ENCODE data around the gene POLR1E. TPM values are rescaled to one million over a fixed set of nuclear protein-coding genes. Genes with fewer than 3 reads are reported as not detected.

Gene POLR1E
- total and polyA plus RNA-seq, 12 donors: 5.0 to 28.8 (median 17.5) TPM

DNA sequence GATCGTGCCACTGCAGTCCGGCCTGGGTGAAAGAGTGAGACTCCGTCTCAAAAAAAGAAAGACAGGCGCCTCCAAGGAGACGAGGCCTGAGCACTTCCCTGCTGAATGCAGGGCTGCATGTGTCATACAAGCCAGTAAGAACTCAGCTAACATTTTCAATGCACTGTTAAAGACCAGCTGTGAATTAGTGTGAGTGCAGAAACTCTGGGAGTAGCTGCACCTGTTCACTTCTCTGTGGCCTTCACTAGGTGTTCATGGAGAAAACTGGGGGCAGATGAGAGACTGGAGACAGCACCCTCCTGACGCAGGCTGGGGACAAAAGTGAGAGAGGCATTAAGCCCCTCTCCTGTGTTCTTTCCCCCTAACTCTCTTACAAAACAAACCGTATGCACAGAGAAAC is 48.7 kb downstream of the POLR1E start:
- Histone ChIP-seq H3K4me3 (no peak overlapping the region), H3K27me3 (no peaks in the 10 kb centered on the region), H3K36me3 (peaks cover 0 to 83% (median 17%) of the 10 kb centered on the region in 9 donors), H3K4me1 (no peaks in the 10 kb centered on the region), H3K27ac (no peak overlapping the region), H3K9me3 (no peaks in the 10 kb centered on the region)
- 88 to 90% methylated on average over 7 of the region's 7 CpGs for WGBS, 2 donors
- no peak for TF ChIP-seq CTCF (IDR thresholded peaks at IDR 0.05)
- ATAC-seq (no peak), DNase-seq (no peak)
- intact Hi-C loops (cut with DNase I): no loop called here

DNA sequence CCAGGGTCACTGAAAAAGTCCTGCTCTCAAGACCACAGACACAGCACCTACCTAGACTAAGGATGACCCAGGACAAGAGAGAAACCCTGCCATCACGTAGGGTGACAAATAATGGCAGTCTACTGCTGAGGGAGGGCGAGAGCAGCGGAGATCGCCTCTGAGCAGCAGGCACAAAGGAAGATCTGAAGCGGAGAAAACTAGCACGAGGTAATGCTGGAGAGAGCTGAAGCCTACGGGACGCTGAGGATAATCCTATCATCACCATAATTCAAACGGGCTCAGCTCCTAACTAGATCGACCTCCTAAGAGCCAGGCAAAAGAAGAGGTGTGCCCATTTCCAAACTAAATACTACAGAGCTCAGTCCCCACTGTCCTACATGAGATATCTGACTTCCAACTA is 49.2 kb downstream of the POLR1E start:
- Histone ChIP-seq H3K4me1 (no peaks in the 10 kb centered on the region), H3K27ac (no peak overlapping the region), H3K36me3 (peaks cover 0 to 83% (median 17%) of the 10 kb centered on the region in 9 donors), H3K9me3 (no peaks in the 10 kb centered on the region), H3K27me3 (no peaks in the 10 kb centered on the region), H3K4me3 (no peak overlapping the region)
- ATAC-seq (no peak), DNase-seq (no peak)
- intact Hi-C loops (cut with DNase I): no loop called here
- TF ChIP-seq CTCF (IDR thresholded peaks at IDR 0.05): no peak
- 76 to 77% methylated on average over 10 of the region's 10 CpGs for WGBS, 2 donors

GRCh38 chr9:37538099-37538498 is 52.4 kb downstream of the POLR1E start:
- TF ChIP-seq CTCF (IDR thresholded peaks at IDR 0.05): no peak
- H3K4me1 ChIP-seq: peaks cover 0 to 11% (median 0%) of the 10 kb centered on the region in 9 donors
- no peak overlapping the region for H3K4me3 ChIP-seq
- no peaks in the 10 kb centered on the region for H3K9me3 ChIP-seq
- H3K27ac ChIP-seq: no peak overlapping the region
- ATAC-seq: no peak
- H3K36me3 ChIP-seq: peaks cover 0 to 75% (median 6%) of the 10 kb centered on the region in 9 donors
- no peak for DNase-seq
- intact Hi-C loops (cut with DNase I): no loop called here
- H3K27me3 ChIP-seq: no peaks in the 10 kb centered on the region
- WGBS, 2 donors: 95 to 96% methylated on average over 7 of the region's 7 CpGs

- no peak overlapping the region for H3K27ac ChIP-seq
- no peak overlapping the region for H3K4me3 ChIP-seq
- DNase-seq: no peak
- no peak for ATAC-seq
- H3K9me3 ChIP-seq: no peaks in the 10 kb centered on the region
- intact Hi-C loops (cut with DNase I): no loop called here
- no peaks in the 10 kb centered on the region for H3K27me3 ChIP-seq
- no peak for TF ChIP-seq CTCF (IDR thresholded peaks at IDR 0.05)
- peaks cover 0 to 11% (median 0%) of the 10 kb centered on the region in 9 donors for H3K4me1 ChIP-seq
- H3K36me3 ChIP-seq: peaks cover 0 to 68% (median 6%) of the 10 kb centered on the region in 9 donors
Measured at GRCh38 chr9:37539634-37540033, 53.9 kb downstream of the POLR1E start.

All from heart right ventricle (tissue), 16 donors.